Measurements from ENCODE around the gene USP30.

- TF ChIP-seq CTCF (IDR thresholded peaks at IDR 0.05) (no peak), POLR2A (IDR thresholded peaks at IDR 0.05) (no peak)
Observed at GRCh38 chr12:109116611-109116949, 64.2 kb downstream of the USP30 start.

All from body of pancreas (tissue), 4 donors.